Stimulated activated naive CD8-positive, alpha-beta T cell treated with anti-CD3 and anti-CD28 coated beads, Interleukin-15, Interleukin-2, amounts not matched to agents 100 ng/mL and 50 ng/mL, for 24 hours (primary cell): ENCODE measurements around the gene GRPEL1.

ENCODE experiments used
- H3K27ac Mint-ChIP-seq: one replicate; pipeline ENCODE4 v1.8.0; 2021; ENCODE audit warnings: mild to moderate bottlenecking, mixed read lengths
- H3K27me3 Mint-ChIP-seq: one replicate; pipeline ENCODE4 v1.8.0; 2021; ENCODE audit warnings: mixed read lengths
- H3K36me3 Mint-ChIP-seq: one replicate; pipeline ENCODE4 v1.8.0; 2021; ENCODE audit warnings: low read depth, mixed read lengths
- H3K4me1 Mint-ChIP-seq: one replicate; pipeline ENCODE4 v1.8.0; 2021; ENCODE audit warnings: low read depth, mixed read lengths
- H3K4me3 Mint-ChIP-seq: one replicate; pipeline ENCODE4 v1.8.0; 2021; ENCODE audit warnings: mild to moderate bottlenecking, mixed read lengths
- H3K9me3 Mint-ChIP-seq: one replicate; pipeline ENCODE4 v1.8.0; 2021; ENCODE audit warnings: mixed read lengths

GRPEL1 gene

GRCh38 chr4:7067452-7068278 is at the start of gene GRPEL1:
TSS of gene GRPEL1 (minus strand) at chr4:7068064. CDS start at chr4:7068032, 32 bp downstream.
- Mint-ChIP-seq H3K4me3 (peak within 1 kb of the TSS; percentile 91), H3K27ac (peak within 1 kb of the TSS; percentile 95), H3K27me3 (no peaks in the 10 kb centered on the region), H3K9me3 (no peaks in the 10 kb centered on the region), H3K4me1 (peaks cover 53% of the 10 kb centered on the region), H3K36me3 (peaks cover 42% of the 10 kb centered on the region)

DNA sequence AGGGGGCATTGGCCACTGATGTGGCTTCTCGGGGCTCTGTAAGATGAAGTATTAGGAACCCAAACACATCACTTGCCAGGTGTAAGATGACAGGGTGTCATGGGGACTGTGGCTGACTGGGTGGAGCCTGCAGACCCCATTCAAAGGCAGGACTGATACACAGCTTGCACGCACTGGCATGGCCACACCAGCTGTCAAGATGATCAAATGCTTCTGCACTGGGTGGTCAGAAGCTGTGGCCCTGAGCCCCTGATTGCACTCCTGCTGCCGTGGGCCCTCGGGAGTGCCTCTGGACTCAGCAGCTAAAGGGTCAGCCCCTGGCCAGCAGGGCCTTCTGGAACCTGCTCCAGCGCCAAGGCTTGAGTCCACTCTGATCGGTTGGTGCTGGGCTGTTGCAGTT is 48.8 kb upstream of the GRPEL1 start:
- no peaks in the 10 kb centered on the region for H3K36me3 Mint-ChIP-seq
- H3K4me1 Mint-ChIP-seq = no peaks in the 10 kb centered on the region
- H3K27ac Mint-ChIP-seq = no peak overlapping the region
- H3K4me3 Mint-ChIP-seq = no peak overlapping the region
- H3K9me3 Mint-ChIP-seq = peaks cover 13% of the 10 kb centered on the region
- H3K27me3 Mint-ChIP-seq = peaks cover 21% of the 10 kb centered on the region

- Mint-ChIP-seq H3K9me3 (peaks cover 13% of the 10 kb centered on the region), H3K27me3 (peaks cover 21% of the 10 kb centered on the region), H3K4me1 (no peaks in the 10 kb centered on the region), H3K36me3 (no peaks in the 10 kb centered on the region), H3K4me3 (no peak overlapping the region), H3K27ac (no peak overlapping the region)
These were observed 47.9 kb upstream of the GRPEL1 start for GRCh38 chr4:7115557-7116340.

- no peak overlapping the region for H3K27ac Mint-ChIP-seq
- H3K36me3 Mint-ChIP-seq = no peaks in the 10 kb centered on the region
- no peak overlapping the region for H3K4me3 Mint-ChIP-seq
- peaks cover 1% of the 10 kb centered on the region for H3K9me3 Mint-ChIP-seq
- H3K27me3 Mint-ChIP-seq = peaks cover 2% of the 10 kb centered on the region
- H3K4me1 Mint-ChIP-seq = no peaks in the 10 kb centered on the region
These were observed 44.8 kb upstream of the GRPEL1 start for GRCh38 chr4:7112656-7113055.

DNA sequence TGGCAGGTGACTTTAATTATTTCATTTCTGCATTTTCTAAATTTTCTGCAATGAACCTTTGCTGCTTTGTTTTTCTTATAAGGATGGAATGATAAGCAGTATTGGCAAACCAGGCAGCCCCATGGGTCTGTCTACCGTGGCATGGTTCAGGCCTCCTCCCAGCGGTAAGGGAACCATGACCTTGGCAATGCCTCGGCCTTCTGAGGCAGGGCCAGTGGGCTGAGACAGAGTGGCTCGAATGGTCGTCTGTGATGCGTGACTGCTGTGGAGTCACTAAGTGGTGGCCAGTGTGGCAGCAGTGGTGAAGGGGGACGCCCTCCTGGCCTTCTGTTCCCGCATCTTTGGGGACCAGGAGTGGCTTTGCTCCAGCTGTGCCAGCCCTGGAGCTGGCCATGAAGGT is 43.6 kb upstream of the GRPEL1 start:
- no peak overlapping the region for H3K4me3 Mint-ChIP-seq
- H3K27me3 Mint-ChIP-seq = no peaks in the 10 kb centered on the region
- H3K4me1 Mint-ChIP-seq = no peaks in the 10 kb centered on the region
- no peaks in the 10 kb centered on the region for H3K9me3 Mint-ChIP-seq
- no peaks in the 10 kb centered on the region for H3K36me3 Mint-ChIP-seq
- no peak overlapping the region for H3K27ac Mint-ChIP-seq

DNA sequence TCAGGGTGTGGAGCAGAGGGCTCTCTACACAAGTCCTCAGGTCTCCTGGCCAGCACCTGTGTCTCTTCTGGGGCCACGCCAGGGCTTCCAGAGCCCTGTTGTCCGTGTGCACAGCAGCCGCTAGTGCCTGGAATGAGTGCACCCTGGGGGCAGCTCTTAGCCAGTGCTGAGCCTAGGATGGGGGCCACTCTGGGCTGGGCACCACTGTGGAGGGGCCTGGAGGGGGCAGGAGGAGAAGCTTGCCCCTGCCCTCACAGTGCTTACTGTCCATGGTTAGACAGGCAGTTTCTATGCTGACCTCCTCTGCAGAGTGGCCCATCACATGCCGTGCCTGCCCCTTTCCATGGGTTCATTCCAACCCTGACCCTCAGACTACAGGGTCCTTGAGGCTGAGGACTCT is 42.7 kb upstream of the GRPEL1 start:
- no peak overlapping the region for H3K27ac Mint-ChIP-seq
- H3K27me3 Mint-ChIP-seq = no peaks in the 10 kb centered on the region
- H3K4me1 Mint-ChIP-seq = no peaks in the 10 kb centered on the region
- H3K9me3 Mint-ChIP-seq = no peaks in the 10 kb centered on the region
- no peaks in the 10 kb centered on the region for H3K36me3 Mint-ChIP-seq
- no peak overlapping the region for H3K4me3 Mint-ChIP-seq

GRCh38 chr4:7109169-7109568 is 41.3 kb upstream of the GRPEL1 start:
- no peaks in the 10 kb centered on the region for H3K36me3 Mint-ChIP-seq
- no peaks in the 10 kb centered on the region for H3K27me3 Mint-ChIP-seq
- H3K9me3 Mint-ChIP-seq = no peaks in the 10 kb centered on the region
- no peak overlapping the region for H3K4me3 Mint-ChIP-seq
- H3K27ac Mint-ChIP-seq = no peak overlapping the region
- no peaks in the 10 kb centered on the region for H3K4me1 Mint-ChIP-seq

DNA sequence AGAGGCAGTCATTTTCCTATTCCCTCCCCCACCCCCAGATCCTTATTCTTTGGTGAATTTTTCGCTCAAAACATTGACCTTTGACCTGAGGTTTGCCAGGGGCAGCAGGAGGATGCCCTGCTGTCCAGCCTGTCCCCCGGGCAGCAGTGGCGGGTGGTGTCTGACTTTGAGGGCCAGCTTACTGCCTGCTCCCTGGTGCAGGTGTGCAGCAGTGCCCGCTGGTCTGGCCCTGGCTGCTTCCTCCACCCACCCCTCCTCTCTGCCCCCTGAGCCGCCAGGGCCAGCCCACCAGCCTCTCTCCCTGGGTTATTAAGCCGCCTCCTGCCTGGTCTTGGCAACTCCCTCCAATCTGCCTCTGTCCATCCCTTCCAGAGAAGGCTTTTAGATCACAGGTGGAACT is 40.8 kb upstream of the GRPEL1 start:
- H3K4me1 Mint-ChIP-seq = no peaks in the 10 kb centered on the region
- no peaks in the 10 kb centered on the region for H3K27me3 Mint-ChIP-seq
- no peak overlapping the region for H3K27ac Mint-ChIP-seq
- no peaks in the 10 kb centered on the region for H3K9me3 Mint-ChIP-seq
- no peaks in the 10 kb centered on the region for H3K36me3 Mint-ChIP-seq
- H3K4me3 Mint-ChIP-seq = no peak overlapping the region

DNA sequence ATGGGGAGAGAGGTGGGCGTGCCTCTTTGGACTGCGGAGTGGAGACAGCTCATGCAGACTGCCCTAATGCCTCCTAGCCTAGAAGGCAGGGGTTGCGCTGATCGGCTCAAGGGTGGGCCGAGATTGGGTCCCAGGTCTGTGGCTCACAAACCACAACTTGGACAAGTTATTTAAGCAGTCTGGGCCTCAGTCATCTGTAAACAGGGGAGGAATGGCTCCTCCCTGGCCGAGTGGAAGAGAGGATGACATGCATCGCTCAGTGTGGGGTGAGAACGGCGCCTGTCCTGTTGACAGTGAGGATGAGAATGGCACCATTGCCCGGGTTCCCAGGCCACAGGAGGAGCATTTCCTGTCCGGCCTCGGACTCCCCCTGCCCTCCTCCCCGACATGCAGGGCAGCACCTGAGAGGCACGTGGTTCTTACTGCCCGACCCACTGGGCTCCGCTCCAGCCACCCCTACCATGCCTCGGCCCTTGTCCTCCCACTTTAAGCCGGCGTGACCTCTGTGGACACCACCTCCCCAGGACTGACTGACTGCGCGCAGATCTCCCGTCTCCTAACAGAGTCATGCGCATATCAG is 40.3 kb upstream of the GRPEL1 start:
- Mint-ChIP-seq H3K27me3 (no peaks in the 10 kb centered on the region), H3K4me3 (no peak overlapping the region), H3K36me3 (no peaks in the 10 kb centered on the region), H3K9me3 (no peaks in the 10 kb centered on the region), H3K4me1 (peaks cover 4% of the 10 kb centered on the region), H3K27ac (no peak overlapping the region)

DNA sequence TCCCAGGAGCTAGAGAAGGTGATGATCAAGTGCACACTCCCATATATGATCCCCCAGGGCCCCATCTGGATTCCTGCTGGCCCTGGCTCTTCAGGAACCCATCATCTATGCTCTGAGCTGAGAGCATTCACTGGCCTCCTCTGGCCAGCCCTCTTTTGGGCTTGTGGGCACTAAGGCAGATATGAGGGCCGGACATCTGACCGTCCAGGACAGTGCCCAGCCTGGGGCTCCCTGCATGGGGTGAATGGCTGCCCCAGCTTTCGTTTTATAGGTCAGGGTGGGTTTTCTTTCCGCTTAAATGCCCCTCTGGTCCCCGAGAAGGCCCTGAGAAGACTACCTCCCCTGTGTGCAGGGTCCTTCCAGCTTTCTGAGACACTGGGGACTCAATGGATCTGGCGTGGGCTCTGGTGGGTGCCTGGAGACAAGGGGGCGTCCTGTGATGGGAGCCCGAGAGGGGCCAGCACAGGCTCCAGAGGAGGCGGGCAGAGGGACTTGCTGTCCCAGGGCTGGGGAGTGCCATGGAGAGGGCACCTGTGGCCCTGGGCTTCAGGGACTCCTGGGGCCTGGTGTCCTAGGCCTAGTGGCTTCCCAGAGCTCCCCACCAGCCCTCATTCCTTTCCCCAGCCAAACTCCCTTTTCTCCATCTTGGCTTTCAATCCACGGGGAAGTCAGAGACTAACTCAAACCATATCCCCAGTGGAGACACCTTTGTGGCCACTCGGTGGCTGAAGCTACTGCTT is 39.5 kb upstream of the GRPEL1 start:
- no peaks in the 10 kb centered on the region for H3K36me3 Mint-ChIP-seq
- H3K4me1 Mint-ChIP-seq = peaks cover 4% of the 10 kb centered on the region
- no peak overlapping the region for H3K27ac Mint-ChIP-seq
- no peaks in the 10 kb centered on the region for H3K9me3 Mint-ChIP-seq
- no peak overlapping the region for H3K4me3 Mint-ChIP-seq
- no peaks in the 10 kb centered on the region for H3K27me3 Mint-ChIP-seq

GRCh38 chr4:7105276-7105675 is 37.4 kb upstream of the GRPEL1 start:
- H3K36me3 Mint-ChIP-seq = no peaks in the 10 kb centered on the region
- peak overlapping the region; percentile 38 for H3K27ac Mint-ChIP-seq
- H3K4me1 Mint-ChIP-seq = peaks cover 12% of the 10 kb centered on the region
- no peaks in the 10 kb centered on the region for H3K27me3 Mint-ChIP-seq
- H3K9me3 Mint-ChIP-seq = no peaks in the 10 kb centered on the region
- no peak overlapping the region for H3K4me3 Mint-ChIP-seq

GRCh38 chr4:7104366-7105031 is 36.6 kb upstream of the GRPEL1 start:
- Mint-ChIP-seq H3K27me3 (no peaks in the 10 kb centered on the region), H3K4me3 (no peak overlapping the region), H3K36me3 (no peaks in the 10 kb centered on the region), H3K27ac (no peak overlapping the region), H3K9me3 (no peaks in the 10 kb centered on the region), H3K4me1 (peaks cover 12% of the 10 kb centered on the region)

DNA sequence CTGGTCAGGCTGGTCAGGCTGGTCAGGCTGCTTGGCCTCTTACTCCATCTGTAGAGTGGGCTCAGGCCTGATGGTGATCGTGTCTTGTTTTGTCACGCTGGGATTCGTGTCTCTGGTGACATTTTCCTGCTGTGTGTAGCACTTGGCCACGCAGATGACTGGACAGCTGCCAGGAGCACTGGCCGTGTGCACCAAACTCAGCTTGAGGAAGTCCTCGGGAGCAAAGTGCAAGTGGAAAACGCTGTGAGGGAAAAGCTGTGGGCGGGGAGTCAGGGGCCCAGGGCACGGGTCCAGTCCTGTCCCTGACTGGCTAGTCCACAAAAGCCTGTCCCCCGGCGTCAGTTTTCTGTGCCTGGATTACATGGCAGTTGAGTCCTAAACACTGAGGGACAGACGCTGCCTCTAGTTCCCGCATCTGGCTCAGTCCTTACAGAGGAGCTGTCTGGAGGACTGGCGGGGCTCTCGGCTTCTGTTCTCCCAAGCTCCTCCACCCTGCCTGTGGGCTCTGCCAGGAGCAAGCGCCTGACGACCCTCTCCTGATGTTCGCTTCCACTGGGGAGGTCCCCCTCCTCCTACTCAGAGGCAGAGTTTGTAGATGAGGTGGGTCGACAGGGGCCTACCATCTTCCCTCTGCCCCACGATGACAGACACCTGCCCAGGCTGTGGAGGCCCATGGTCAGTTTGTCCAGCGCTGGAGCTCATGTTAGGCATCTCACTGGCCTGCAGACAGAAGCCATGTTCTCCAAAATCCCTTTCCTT is 35.9 kb upstream of the GRPEL1 start:
- peaks cover 12% of the 10 kb centered on the region for H3K4me1 Mint-ChIP-seq
- no peaks in the 10 kb centered on the region for H3K27me3 Mint-ChIP-seq
- H3K9me3 Mint-ChIP-seq = no peaks in the 10 kb centered on the region
- no peaks in the 10 kb centered on the region for H3K36me3 Mint-ChIP-seq
- no peak overlapping the region for H3K27ac Mint-ChIP-seq
- peak overlapping the region; percentile 85 for H3K4me3 Mint-ChIP-seq
